IPS-20b (cell line): Measurements from ENCODE around the gene F7.
A peak's percentile ranks its signal among the peaks of the same experiment; 100 is the strongest.

ENCODE experiments used
- H3K27ac ChIP-seq: one replicate; pipeline ENCODE4 v1.5.1; 2013; ENCODE audit warnings: low read length
- H3K27me3 ChIP-seq: 2 replicates; pipeline ENCODE4 v1.6.1; 2013; ENCODE audit warnings: mild to moderate bottlenecking, low read length, inconsistent platforms; ENCODE audit not compliant: insufficient read depth
- H3K36me3 ChIP-seq: 2 replicates; pipeline ENCODE4 v1.6.1; 2013; ENCODE audit warnings: low read depth, mild to moderate bottlenecking, inconsistent platforms, low read length, moderate library complexity; ENCODE audit not compliant: insufficient read depth
- H3K4me1 ChIP-seq: 2 replicates; pipeline ENCODE4 v1.6.1; 2013; ENCODE audit warnings: mild to moderate bottlenecking, control low read depth, inconsistent platforms, low read length, moderate library complexity; ENCODE audit not compliant: insufficient read depth
- H3K4me3 ChIP-seq: 2 replicates; pipeline ENCODE4 v1.5.1; 2013; ENCODE audit warnings: mild to moderate bottlenecking, low read length, inconsistent platforms
- H3K9ac ChIP-seq: 2 replicates; pipeline ENCODE4 v1.6.1; 2013; ENCODE audit warnings: low read depth, mild to moderate bottlenecking, inconsistent platforms, low read length, moderate library complexity
- H3K9me3 ChIP-seq: 2 replicates; pipeline ENCODE4 v1.6.1; 2013; ENCODE audit warnings: mild to moderate bottlenecking, low read depth, low read length, inconsistent platforms; ENCODE audit not compliant: insufficient read depth

Gene F7

DNA sequence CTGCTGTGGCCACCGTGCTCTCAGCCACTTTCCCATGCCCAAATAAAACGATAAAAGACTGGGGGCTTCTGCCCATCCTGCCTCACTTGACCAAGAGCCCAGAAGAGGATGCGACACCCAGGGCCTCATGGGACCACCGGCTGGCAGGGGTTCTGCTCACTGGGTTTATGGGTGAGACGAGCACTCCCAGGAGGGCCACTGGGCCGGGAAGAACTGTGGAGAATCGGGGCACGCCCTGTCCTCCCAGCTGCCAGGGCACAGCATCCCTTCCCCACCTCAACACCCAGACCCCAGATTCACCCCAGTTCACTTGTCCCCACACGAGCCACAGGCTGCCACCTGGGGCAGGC lies 12.3 kb downstream of the F7 start:
- no peaks in the 10 kb centered on the region for H3K9me3 ChIP-seq
- no peak overlapping the region for H3K9ac ChIP-seq
- H3K4me1 ChIP-seq, result no peaks in the 10 kb centered on the region; the same call in none of the 2 replicates
- H3K27ac ChIP-seq, result no peak overlapping the region
- H3K27me3 ChIP-seq, result peaks cover 10% of the 10 kb centered on the region; the same call in 1 of the 2 replicates
- H3K4me3 ChIP-seq, result no peak overlapping the region
- H3K36me3 ChIP-seq, result no peaks in the 10 kb centered on the region

- Histone ChIP-seq H3K9me3 (no peaks in the 10 kb centered on the region), H3K9ac (no peak overlapping the region), H3K36me3 (no peaks in the 10 kb centered on the region), H3K27me3 (peaks cover 4% of the 10 kb centered on the region; the same call in 1 of the 2 replicates), H3K27ac (no peak overlapping the region), H3K4me1 (no peaks in the 10 kb centered on the region; the same call in none of the 2 replicates), H3K4me3 (no peak overlapping the region)
Measured at GRCh38 chr13:113118261-113119021, 12.8 kb downstream of the F7 start.

GRCh38 chr13:113119166-113119821 lies 13.7 kb downstream of the F7 start:
- no peaks in the 10 kb centered on the region for H3K9me3 ChIP-seq
- no peak overlapping the region for H3K9ac ChIP-seq
- no peak overlapping the region for H3K4me3 ChIP-seq
- H3K27me3 ChIP-seq, result no peaks in the 10 kb centered on the region
- no peaks in the 10 kb centered on the region for H3K36me3 ChIP-seq
- H3K27ac ChIP-seq, result no peak overlapping the region
- H3K4me1 ChIP-seq, result no peaks in the 10 kb centered on the region; the same call in none of the 2 replicates

DNA sequence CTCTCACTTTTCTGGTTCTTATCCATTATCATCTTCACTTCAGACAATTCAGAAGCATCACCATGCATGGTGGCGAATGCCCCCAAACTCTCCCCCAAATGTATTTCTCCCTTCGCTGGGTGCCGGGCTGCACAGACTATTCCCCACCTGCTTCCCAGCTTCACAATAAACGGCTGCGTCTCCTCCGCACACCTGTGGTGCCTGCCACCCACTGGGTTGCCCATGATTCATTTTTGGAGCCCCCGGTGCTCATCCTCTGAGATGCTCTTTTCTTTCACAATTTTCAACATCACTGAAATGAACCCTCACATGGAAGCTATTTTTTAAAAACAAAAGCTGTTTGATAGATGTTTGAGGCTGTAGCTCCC lies 14.2 kb downstream of the F7 start:
- no peaks in the 10 kb centered on the region for H3K36me3 ChIP-seq
- no peak overlapping the region for H3K4me3 ChIP-seq
- H3K27me3 ChIP-seq, result no peaks in the 10 kb centered on the region
- no peaks in the 10 kb centered on the region for H3K9me3 ChIP-seq
- no peaks in the 10 kb centered on the region; the same call in none of the 2 replicates for H3K4me1 ChIP-seq
- H3K9ac ChIP-seq, result no peak overlapping the region
- H3K27ac ChIP-seq, result no peak overlapping the region

DNA sequence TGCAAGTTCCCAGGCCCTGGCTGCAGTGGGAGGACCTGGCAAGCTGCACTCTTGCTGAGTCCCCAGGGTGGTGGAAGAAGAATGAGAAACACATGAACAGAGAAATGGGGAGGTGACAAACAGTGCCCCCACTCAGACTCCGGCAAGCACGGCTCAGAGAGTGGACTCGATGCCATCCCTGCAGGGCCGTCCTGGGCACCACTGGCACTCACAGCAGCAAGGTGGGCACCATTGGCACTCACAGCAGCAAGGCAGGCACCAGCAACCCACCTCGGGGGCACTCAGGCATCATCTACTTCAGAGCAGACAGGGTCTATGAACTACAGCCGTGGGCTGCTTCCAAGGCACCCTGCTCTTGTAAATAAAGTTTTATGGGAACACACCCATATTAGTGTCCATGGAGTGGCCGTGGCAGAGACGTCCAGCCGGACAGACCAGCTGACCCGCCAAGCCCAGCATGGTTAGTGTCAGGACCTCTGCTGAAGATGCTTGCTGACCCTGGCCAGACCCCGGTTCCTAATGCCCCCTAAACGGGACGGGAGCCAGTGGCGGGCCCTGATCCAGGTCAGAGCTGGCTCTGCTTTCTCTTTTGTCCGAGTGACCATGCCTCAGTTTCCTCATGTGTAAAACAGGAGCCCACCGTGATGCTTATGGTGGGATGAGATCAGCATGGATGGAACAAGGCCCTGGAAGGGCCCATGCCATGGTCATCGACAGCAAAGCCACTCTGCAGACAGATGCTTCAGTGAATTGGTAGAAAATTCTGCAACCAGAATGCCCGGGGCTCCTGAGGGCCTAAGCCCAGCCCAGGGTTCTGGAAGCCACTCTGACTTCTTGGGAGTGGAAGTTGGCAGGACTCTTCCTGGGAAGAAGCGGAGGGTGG lies 14.9 kb downstream of the F7 start:
- H3K27me3 ChIP-seq, result no peaks in the 10 kb centered on the region
- no peak overlapping the region for H3K4me3 ChIP-seq

GRCh38 chr13:113121183-113121927 lies 15.8 kb downstream of the F7 start:
- Histone ChIP-seq H3K27me3 (no peaks in the 10 kb centered on the region), H3K4me1 (no peaks in the 10 kb centered on the region; the same call in none of the 2 replicates), H3K9me3 (no peaks in the 10 kb centered on the region), H3K36me3 (no peaks in the 10 kb centered on the region), H3K27ac (no peak overlapping the region), H3K4me3 (no peak overlapping the region), H3K9ac (no peak overlapping the region)

More for the DNA sequence above, 14.9 kb downstream of the F7 start:
- H3K4me1 ChIP-seq, result no peaks in the 10 kb centered on the region; the same call in none of the 2 replicates
- no peak overlapping the region for H3K9ac ChIP-seq
- H3K36me3 ChIP-seq, result no peaks in the 10 kb centered on the region
- H3K9me3 ChIP-seq, result no peaks in the 10 kb centered on the region
- no peak overlapping the region for H3K27ac ChIP-seq

- no peaks in the 10 kb centered on the region for H3K36me3 ChIP-seq
- no peak overlapping the region for H3K4me3 ChIP-seq
- H3K4me1 ChIP-seq, result no peaks in the 10 kb centered on the region; the same call in none of the 2 replicates
- no peak overlapping the region for H3K27ac ChIP-seq
- no peak overlapping the region for H3K9ac ChIP-seq
- no peaks in the 10 kb centered on the region for H3K27me3 ChIP-seq
- no peaks in the 10 kb centered on the region for H3K9me3 ChIP-seq
Measured at GRCh38 chr13:113121928-113122471, 16.4 kb downstream of the F7 start.

DNA sequence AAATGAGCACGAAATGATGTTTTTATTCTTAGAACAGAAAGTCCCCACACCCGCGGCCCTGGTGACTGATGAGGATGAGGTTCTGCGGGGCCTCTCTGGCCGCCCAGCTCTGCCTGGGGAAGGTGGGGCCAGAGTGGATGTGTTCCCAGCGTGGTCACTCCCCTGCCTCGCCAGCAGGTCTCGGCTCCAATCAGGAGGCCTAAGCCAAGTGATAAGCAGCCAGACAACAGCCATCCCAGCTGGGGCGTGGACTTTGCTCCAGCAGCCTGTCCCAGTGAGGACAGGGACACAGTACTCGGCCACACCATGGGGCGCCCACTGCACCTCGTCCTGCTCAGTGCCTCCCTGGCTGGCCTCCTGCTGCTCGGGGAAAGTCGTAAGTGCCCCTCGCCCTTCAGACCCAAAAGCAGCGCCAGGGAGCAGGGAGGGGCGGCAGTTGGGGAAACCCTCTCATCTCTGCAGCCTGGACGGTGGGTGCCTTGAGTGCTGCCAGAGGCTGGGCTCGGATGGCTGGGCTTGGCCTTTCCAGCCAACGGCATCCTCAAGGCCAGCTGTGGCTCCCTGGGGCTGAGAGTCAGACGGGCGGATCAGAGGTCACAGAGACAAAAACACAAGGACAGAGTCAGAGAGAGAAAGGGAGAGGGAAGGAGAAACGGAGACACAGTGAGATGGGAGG lies 17.1 kb downstream of the F7 start, which contains the start of gene F10:
Gene F10 (plus strand): TSS at position 250 of the 676 bp plus-strand sequence. CDS start 57 bp downstream, at position 307.
- Histone ChIP-seq H3K4me3 (peak within 1 kb of the TSS; percentile 53; the same call in 1 of the 2 replicates), H3K9me3 (no peaks in the 10 kb centered on the region), H3K27me3 (no peaks in the 10 kb centered on the region), H3K9ac (no peak within 1 kb of the TSS), H3K36me3 (no peaks in the 10 kb centered on the region), H3K4me1 (no peaks in the 10 kb centered on the region; the same call in 1 of the 2 replicates), H3K27ac (no peak within 1 kb of the TSS)

- Histone ChIP-seq H3K27ac (no peak overlapping the region), H3K27me3 (no peaks in the 10 kb centered on the region; the same call in 1 of the 2 replicates), H3K9ac (no peak overlapping the region), H3K36me3 (no peaks in the 10 kb centered on the region), H3K4me1 (no peaks in the 10 kb centered on the region; the same call in 1 of the 2 replicates), H3K4me3 (no peak overlapping the region), H3K9me3 (no peaks in the 10 kb centered on the region)
Measured at GRCh38 chr13:113123226-113124201, 17.9 kb downstream of the F7 start.
